Epidermal melanocyte (primary cell): Measurements from ENCODE around the gene GNB1.
"Not testable (repeated sequence)": the region's sequence is repeated elsewhere in the genome, so short reads cannot be mapped to it uniquely, and the experiment has no call there.

Source experiments
- DNase-seq: peaks from one replicate; pipeline ENCODE4 v3.0.0; 2011; ENCODE audit warnings: low spot score; ENCODE audit not compliant: insufficient read length

Gene GNB1

DNA sequence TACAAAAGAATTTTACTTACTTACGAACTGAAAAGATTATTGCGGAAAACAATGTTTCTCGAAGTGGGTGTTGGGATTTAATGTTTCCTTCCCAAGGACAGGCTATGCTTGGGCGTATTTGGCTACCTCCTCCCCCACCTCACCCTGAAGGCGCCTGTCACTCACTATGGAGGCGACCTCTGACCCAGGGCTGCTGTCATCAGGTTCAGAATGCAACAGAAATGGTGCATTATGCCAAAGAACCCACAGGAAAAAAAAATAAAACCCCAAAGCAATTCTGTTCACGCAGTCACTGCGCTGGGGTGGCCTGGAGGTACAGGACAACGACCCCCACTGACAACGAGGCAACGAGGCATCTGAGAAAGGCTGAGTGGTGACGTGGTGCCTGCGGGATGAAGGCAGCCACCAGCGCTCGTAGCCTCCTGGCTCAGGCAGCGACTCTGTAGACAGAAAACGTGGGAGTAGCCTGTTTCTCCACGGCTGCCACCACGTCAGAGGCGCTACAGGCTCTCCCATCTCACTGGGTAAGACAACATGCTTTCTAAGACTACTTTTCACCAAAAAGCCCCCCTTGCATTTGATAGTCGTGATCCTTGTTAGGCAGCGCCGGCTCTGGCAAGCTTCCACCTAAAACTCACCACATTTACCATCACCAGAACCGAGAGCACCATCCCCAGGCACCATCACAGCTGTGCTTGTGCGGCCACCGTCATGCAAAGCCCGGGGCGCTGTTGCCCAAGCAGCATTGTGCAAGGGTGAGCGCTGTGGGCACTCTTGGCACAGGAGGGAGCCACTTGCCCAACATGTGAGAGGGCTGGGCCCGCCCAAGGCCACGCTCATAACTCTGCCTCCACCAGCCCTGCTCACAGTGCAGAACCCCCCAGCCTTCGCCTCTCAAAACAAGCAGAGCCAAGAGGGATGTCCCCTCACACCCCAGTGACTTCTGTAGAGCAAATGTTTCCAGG is 126.9 kb downstream of the GNB1 start:
- DNase-seq: peak; percentile 77

- DNase-seq: no peak
Measured at GRCh38 chr1:1761504-1762376, 129.1 kb downstream of the GNB1 start.

GRCh38 chr1:1760715-1761114 is 130.2 kb downstream of the GNB1 start:
- no peak for DNase-seq

DNA sequence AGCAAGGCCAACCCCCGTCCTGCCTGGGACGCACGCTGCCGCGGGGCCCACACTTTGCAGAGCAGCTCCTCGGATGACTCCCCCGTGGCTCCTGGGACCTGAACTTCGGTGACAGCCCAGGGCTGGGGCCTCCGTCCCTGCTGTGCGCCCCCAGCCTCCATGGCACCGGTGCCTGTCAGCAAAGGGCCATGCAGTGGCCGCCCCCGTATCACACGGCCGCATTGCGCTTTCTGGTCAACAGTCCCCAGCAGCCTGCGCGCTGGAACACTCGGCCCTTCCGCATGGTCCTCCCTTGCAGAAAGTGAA is 130.6 kb downstream of the GNB1 start:
- no peak for DNase-seq

- no peak for DNase-seq
Measured at GRCh38 chr1:1759456-1760344, 131.2 kb downstream of the GNB1 start.

DNA sequence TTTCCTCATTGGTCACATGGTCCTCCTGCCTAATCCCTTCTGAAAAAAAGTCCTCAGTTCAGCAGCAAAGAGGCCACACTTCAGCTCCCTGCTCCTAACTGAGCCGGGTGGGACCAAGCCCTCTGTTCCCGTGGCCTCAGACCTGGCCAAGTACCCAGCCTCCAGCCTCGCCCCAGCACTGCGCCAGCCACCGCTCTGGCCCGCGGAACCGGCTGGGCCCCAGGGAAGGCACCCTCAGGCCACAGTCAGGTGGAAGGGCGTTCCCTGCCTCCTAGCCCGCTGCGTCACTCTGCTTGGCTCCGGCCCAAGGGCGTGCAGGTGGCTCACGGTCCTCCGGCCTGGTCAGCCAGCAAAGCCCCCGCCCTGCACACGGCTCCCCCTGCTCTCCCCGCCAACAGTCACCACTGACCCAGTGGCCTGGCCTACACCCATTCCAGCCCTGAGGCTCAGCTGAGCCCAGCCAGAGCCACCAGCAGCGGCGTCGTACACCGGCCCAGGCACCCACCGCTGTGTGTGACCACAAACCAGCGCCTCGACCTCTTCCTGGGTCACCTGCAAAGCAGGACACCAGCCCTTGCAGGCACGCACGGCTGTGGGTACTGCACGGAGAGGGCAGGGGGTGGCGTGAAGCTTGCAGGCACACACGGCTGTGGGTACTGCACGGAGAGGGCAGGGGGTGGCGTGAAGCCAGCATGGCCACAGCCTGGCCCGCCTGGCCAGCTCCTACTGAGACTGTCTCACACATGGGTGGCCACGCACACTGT is 132.0 kb downstream of the GNB1 start:
- DNase-seq: no peak

DNA sequence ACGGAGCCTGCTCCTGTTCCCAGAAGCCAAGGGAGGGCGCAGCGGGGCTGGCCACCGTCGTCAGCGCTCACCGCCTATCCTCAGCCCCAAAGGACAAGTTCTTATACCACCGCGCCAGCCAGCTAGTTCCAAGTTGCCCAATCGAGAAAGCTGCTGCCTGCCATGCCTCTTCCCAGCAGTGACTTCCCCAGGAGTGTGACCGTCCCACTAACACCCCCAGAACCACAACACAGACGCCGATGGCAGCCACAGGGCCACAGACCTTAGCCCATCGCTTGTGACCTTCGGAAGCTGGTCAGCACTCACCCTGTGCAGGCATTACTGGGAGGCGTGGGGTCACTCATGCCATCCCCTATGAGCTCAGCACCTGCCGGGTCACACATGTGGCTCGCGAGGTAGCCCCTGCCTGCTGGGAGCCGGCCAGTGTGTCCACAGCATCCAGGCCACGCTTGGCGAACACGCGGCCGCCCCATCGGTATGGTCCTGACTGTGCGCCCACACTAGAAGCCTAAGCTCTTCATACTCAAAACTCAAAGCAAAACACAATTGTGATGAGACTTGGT is 132.7 kb downstream of the GNB1 start:
- DNase-seq: no peak

DNA sequence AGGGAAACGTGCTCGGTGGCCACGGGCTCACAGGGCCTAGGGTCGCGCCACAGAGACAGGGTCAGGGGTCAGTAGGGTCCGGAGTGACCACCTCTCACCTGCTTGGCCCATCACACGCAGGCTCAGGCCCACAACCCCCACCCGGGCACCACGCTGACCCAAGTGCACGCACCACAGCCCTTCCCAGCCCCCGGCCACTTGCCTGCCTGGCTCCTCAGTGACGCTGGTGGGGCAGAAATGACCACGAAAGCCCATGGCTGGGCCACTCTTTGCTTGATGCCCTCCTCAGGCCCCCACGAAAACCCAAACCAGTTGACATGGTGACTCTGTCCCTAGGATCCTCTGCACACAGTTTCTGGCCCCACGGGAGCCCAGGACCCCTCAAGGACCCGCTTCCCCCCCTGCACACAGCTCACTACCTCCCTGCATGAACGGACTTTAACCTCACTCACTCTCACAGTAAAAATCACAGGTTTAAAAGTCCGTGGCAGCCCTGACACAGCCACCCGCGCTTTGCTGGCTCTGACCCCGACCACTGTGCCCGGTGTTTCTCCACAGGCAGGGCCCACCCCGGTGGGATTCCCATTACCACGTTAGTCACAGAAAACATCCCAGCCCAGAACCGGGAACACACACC is 133.3 kb downstream of the GNB1 start:
- no peak for DNase-seq

GRCh38 chr1:1756661-1757421 is 134.0 kb downstream of the GNB1 start:
- no peak for DNase-seq

DNA sequence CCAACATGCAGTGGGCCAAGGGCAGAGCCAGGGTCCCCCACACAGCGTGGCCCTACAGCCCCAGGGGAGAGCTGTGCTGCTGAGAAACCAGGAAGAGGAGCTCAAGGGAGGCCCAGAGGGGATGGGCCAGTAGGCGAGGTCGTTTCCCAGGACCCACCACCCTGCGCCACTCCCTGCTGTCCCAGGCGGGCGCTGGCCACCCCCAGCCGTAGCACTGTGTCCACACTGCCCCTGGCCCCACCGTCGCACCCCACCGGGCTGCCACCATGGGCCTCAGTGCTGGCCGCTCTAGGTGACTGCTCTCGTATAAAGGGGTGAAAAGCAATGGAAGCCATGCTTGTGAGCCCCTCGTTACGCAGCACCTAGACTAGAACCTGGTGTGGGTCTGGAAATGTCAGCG is 135.0 kb downstream of the GNB1 start:
- no peak for DNase-seq

DNA sequence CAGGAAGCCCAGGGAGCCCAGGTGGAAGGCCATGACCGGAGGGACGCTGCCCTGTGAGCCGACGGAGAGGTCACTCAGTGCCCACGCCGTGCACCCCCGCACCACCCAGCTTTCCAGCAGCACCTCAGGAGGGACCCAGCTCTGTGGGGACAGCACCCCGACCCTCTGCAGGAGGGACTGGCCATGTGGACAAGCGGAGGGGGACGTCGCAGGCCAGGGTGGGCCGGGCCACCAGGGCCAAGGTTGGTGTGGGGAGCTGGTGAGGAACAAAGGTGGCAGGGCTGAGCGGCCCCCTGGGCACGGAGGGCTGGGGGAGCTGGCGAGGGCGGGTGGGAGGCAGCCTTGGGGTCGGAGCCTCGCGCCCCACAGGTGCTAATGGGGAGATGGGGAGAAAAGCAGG is 135.5 kb downstream of the GNB1 start:
- DNase-seq: no peak

GRCh38 chr1:1754051-1754815 is 136.7 kb downstream of the GNB1 start:
- no peak for DNase-seq

DNA sequence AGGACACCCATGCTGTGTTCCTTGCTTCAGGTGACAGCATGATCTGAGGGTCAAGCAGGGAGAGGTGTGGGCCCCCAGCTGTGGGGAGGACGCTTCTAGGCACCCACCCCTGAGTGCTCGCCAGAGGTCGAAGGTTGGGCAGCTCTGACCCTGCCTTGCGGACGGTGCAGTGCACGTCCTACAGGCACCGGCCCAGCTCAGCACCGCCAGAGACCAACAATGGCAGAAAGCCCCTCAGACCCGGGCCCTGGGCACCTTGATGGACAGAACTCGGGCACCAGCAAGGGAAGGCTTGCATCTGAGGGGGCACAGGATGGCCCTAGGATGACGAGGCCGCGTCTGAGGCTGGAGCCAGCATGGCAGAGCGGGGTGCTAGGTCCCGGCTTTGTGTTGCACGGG is 137.3 kb downstream of the GNB1 start:
- DNase-seq: no peak

- no peak for DNase-seq
Measured at GRCh38 chr1:1752636-1753606, 138.0 kb downstream of the GNB1 start.

DNA sequence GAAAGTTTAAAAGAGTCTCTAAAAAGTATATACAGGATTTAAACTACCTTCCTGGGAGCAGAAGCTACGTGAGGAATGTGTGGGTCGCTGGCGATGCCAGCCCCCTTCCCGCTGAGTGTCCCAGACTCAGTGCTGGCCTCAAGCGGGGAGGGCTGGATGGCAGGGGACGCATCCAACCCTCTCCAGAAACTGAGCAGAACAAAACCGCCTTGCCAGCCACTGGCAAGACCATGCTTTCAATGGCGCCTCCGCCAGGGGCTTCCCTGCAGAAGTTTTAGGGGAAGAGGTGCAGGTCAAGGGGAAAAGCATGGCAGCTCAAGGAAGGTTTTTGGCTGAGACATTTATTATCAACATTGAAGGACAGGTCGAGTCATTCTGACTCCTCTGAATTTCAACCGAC is 138.7 kb downstream of the GNB1 start:
- no peak for DNase-seq

DNA sequence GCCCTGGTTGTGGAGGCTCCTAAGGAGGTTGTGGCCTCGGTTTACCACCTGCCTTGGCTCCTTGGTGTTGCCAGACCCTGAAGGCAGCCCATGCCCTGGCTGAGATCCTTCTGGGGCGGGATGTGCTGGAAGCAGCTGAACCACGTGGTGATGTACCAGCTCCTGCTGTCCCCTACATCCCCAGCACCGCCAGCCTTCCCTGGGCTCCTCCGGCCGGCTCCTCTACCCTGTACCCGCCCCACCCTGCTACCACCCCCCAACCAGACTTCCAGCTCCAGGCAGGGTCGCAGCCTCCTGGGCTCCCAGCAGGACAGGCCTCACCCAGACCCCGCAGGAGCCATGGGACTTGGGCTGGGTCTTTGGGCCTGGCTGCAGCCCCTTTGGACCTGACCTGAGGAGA is 140.9 kb downstream of the GNB1 start:
- not testable (repeated sequence) for DNase-seq

- no peak for DNase-seq
Measured at GRCh38 chr1:1748686-1749321, 142.1 kb downstream of the GNB1 start.
